KMS-11 (cell line): ENCODE results near the gene DLST.

Experiments
- H2AFZ ChIP-seq: fragments of 200-600 bp; sonication (generic); 2 replicates; pipeline ENCODE4 v1.6.1; 2016; ENCODE audit warnings: antibody characterized with exemption, mixed run types, low read depth
- H3K27ac ChIP-seq: fragments of 200-600 bp; sonication (generic); 2 replicates; pipeline ENCODE4 v1.6.1; 2016; ENCODE audit warnings: mild to moderate bottlenecking, mixed run types
- H3K27me3 ChIP-seq: fragments of 200-600 bp; sonication (generic); 2 replicates; pipeline ENCODE4 v1.6.1; 2017; ENCODE audit warnings: mild to moderate bottlenecking, low read depth, mixed run types, moderate library complexity; ENCODE audit not compliant: insufficient read depth
- H3K36me3 ChIP-seq: fragments of 200-600 bp; sonication (generic); 2 replicates; pipeline ENCODE4 v1.6.1; 2017; ENCODE audit warnings: mild to moderate bottlenecking, mixed run types; ENCODE audit not compliant: insufficient read depth
- H3K4me1 ChIP-seq: fragments of 200-600 bp; sonication (generic); 2 replicates; pipeline ENCODE4 v1.6.1; 2016; ENCODE audit warnings: mild to moderate bottlenecking, low read depth, mixed run types; ENCODE audit not compliant: poor library complexity, severe bottlenecking
- H3K4me2 ChIP-seq: fragments of 200-600 bp; sonication (generic); 2 replicates; pipeline ENCODE4 v1.7.0; 2016; ENCODE audit warnings: mild to moderate bottlenecking, mixed run types
- H3K4me3 ChIP-seq: fragments of 200-600 bp; sonication (generic); IDR thresholded peaks from 2 replicates; pipeline ENCODE4 v1.6.1; 2017; ENCODE audit warnings: low read depth, low read length, mixed read lengths; ENCODE audit not compliant: insufficient read depth
- H3K79me2 ChIP-seq: fragments of 200-600 bp; sonication (generic); 2 replicates; pipeline ENCODE4 v1.6.1; 2016; ENCODE audit warnings: low read depth, mixed run types; ENCODE audit not compliant: insufficient read depth
- H3K9ac ChIP-seq: fragments of 200-600 bp; sonication (generic); 2 replicates; pipeline ENCODE4 v1.6.1; 2016; ENCODE audit warnings: mild to moderate bottlenecking, mixed run types
- H4K20me1 ChIP-seq: fragments of 200-600 bp; sonication (generic); 2 replicates; pipeline ENCODE4 v1.6.1; 2016; ENCODE audit warnings: mild to moderate bottlenecking, mixed run types; ENCODE audit not compliant: insufficient read depth
- CTCF ChIP-seq: fragments of 200-600 bp; sonication (generic); conservative IDR thresholded peaks from 2 replicates; pipeline ENCODE4 v1.6.1; 2017; ENCODE audit warnings: low read depth, mild to moderate bottlenecking, antibody characterized with exemption, low read length, moderate library complexity, mixed read lengths

The DLST gene

DNA sequence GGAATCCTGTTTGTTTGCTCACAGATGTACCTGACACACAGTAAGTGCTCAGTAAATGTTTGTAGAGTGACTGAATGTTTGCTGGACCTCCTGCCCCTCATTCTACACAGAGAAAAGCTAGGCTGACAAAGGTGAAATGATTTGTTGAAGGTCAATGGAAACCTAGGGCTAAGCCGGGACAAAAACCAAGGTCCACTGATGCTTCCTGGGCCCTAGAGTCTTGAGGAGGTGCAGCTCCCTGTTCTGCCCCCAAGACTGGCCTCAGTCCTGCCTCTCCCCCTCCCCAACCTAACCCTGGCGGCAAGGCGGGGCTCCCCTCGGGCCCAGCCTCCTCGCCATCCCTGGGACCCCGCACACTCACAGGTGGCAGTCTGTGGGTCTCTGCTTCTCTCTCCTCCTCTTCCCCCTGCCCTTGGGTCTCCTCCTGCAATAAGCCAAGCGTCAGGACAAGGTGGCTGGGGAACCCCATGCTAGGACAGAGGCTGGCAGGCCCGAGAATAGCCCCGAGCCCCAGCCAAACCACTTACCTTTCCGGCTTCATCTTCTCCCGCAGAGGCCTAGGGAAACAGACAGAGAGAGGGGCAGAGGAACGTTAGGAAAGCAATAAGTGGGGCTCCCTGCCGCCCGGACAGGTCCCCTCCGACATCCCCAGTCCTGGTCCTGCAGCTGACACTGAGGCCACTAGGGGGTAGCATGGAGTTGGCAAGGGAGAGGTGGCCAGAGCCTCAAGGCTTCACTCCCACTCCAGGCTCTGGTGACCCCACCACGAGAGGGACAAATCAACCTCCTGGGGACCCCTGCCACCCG, 64.3 kb downstream of the DLST start:
- no peak overlapping the region for H3K27ac ChIP-seq
- no peak overlapping the region for H3K9ac ChIP-seq
- H2AFZ ChIP-seq: peak overlapping the region; percentile 52
- H3K79me2 ChIP-seq: no peaks in the 10 kb centered on the region
- H4K20me1 ChIP-seq: no peaks in the 10 kb centered on the region
- no peak overlapping the region for H3K4me3 ChIP-seq
- TF ChIP-seq CTCF: peak; percentile 80
- no peaks in the 10 kb centered on the region for H3K4me1 ChIP-seq
- H3K27me3 ChIP-seq: no peaks in the 10 kb centered on the region
- no peak overlapping the region for H3K4me2 ChIP-seq
- H3K36me3 ChIP-seq: no peaks in the 10 kb centered on the region

GRCh38 chr14:74946659-74947281, 65.1 kb downstream of the DLST start:
- Histone ChIP-seq H3K27me3 (no peaks in the 10 kb centered on the region), H3K4me2 (no peak overlapping the region), H3K4me3 (no peak overlapping the region)

GRCh38 chr14:74947353-74948227, 65.9 kb downstream of the DLST start:
- Histone ChIP-seq H3K4me3 (no peak overlapping the region), H3K27ac (no peak overlapping the region), H3K9ac (no peak overlapping the region), H2AFZ (no peak overlapping the region), H3K36me3 (no peaks in the 10 kb centered on the region), H4K20me1 (no peaks in the 10 kb centered on the region), H3K4me2 (no peak overlapping the region), H3K79me2 (no peaks in the 10 kb centered on the region), H3K27me3 (no peaks in the 10 kb centered on the region), H3K4me1 (no peaks in the 10 kb centered on the region)
- no peak for TF ChIP-seq CTCF

More at GRCh38 chr14:74946659-74947281, 65.1 kb downstream of the DLST start:
- Histone ChIP-seq H2AFZ (peak overlapping the region; percentile 52), H4K20me1 (no peaks in the 10 kb centered on the region), H3K36me3 (no peaks in the 10 kb centered on the region), H3K4me1 (no peaks in the 10 kb centered on the region), H3K9ac (no peak overlapping the region), H3K27ac (no peak overlapping the region), H3K79me2 (no peaks in the 10 kb centered on the region)
- peak; percentile 59 for TF ChIP-seq CTCF

DNA sequence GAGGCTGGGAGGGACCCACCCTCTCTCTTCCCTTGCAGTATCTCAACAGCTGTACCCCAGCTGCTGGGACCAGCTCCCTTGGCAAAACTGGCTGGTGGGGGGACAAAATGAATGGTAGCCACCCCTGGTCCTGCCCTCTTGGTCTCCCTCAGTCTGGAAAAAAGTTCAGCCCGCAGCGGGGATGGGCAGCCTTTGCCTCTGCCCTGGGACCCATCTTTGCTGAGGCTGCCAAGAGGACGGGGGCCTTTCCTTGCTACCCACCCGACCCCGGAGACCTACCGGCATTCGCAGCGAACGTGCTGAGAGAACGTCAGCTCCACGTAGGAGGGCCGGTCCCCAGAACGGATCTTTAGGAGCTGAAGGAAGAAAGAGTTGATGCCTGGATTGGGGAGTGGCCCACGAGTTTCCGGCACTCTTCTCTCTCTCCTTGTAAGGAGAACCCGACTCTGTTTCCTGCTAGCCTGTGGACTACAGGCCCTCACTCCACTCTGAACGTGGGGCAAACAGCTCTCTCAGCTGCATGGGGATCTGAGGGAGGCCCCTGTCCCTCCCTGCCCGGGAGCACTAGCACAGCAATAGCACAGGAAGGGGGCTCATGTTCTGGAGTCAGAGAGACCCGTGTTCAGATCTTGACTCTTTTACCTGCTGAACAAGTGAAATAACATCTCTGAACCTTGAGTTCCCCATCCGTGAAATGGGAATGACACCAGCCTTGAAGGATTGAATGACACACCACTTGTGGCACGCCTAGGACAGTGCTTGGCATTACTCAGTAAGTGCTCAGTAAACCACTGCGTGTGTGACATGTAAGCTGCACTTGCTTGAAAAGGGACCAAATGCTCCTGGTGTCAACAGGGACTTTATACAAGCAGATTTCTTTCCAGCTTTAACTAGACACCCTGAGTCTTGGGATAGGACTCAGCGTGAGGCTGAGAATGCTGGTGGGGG, 66.8 kb downstream of the DLST start:
- no peaks in the 10 kb centered on the region for H3K79me2 ChIP-seq
- no peak overlapping the region for H3K9ac ChIP-seq
- H4K20me1 ChIP-seq: no peaks in the 10 kb centered on the region
- H3K27me3 ChIP-seq: no peaks in the 10 kb centered on the region
- no peak overlapping the region for H2AFZ ChIP-seq
- no peak for TF ChIP-seq CTCF
- no peaks in the 10 kb centered on the region for H3K36me3 ChIP-seq
- no peak overlapping the region for H3K4me3 ChIP-seq
- H3K4me2 ChIP-seq: no peak overlapping the region
- H3K4me1 ChIP-seq: no peaks in the 10 kb centered on the region
- no peak overlapping the region for H3K27ac ChIP-seq
